ENCODE results near the gene DACT1. TPM values are rescaled to one million over a fixed set of nuclear protein-coding genes. Genes with fewer than 3 reads are reported as not detected.

The DACT1 gene
- total RNA-seq, 2 donors from 2014 or later = 0.42 to 4.2 TPM

DNA sequence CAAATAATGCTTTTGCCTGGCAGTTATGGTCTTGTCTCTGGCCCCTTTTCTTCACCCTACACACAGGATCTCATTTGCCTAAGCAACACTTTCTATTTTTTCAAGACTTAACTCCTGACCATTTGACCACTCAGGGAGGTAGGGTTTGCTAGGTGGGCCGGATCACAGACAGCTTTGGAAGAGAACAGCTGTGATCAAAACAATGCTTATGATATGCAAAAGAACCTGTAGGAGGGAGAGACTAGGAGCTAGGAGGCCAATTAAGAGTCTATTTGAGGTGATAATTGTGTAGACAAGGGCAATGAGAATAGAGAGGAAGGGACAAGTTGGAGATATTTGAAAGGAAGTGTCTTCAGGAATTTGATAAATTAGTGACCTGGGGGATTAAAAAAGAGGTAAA is 12.3 kb upstream of the DACT1 start:
- peaks cover 11% of the 10 kb centered on the region for H3K4me1 ChIP-seq (ENCODE audit: control insufficient read depth, insufficient read depth, low read length)
- no peak overlapping the region for H3K4me3 ChIP-seq (ENCODE audit: low read length)
- Mint-ChIP-seq H3K4me3 (no peak overlapping the region), H3K36me3 (ENCODE audit: low read depth) (no peaks in the 10 kb centered on the region), H3K4me1 (peaks cover 48% of the 10 kb centered on the region), H3K27ac (peak overlapping the region; percentile 5), H3K27me3 (ENCODE audit: insufficient read depth) (peaks cover 13% of the 10 kb centered on the region), H3K9me3 (no peaks in the 10 kb centered on the region)
- peak; percentile 78 for DNase-seq
- H3K36me3 ChIP-seq (ENCODE audit: control insufficient read depth, insufficient read depth, low read length) = no peaks in the 10 kb centered on the region
- no peak overlapping the region for H3K9ac ChIP-seq (ENCODE audit: extremely low read depth, low read length, poor library complexity, severe bottlenecking)
- 3 to 20% methylated on average over 1 of the region's 1 CpG for WGBS, 2 experiments (ENCODE audit: insufficient coverage in 1 of 2, insufficient read length in 1 of 2)
- H3K27me3 ChIP-seq (ENCODE audit: control insufficient read depth, insufficient read depth, low read length, poor library complexity, severe bottlenecking) = peaks cover 17% of the 10 kb centered on the region
- H3K9me3 ChIP-seq (ENCODE audit: control insufficient read depth, low read length) = no peaks in the 10 kb centered on the region
- TF ChIP-seq, protein P1, sequence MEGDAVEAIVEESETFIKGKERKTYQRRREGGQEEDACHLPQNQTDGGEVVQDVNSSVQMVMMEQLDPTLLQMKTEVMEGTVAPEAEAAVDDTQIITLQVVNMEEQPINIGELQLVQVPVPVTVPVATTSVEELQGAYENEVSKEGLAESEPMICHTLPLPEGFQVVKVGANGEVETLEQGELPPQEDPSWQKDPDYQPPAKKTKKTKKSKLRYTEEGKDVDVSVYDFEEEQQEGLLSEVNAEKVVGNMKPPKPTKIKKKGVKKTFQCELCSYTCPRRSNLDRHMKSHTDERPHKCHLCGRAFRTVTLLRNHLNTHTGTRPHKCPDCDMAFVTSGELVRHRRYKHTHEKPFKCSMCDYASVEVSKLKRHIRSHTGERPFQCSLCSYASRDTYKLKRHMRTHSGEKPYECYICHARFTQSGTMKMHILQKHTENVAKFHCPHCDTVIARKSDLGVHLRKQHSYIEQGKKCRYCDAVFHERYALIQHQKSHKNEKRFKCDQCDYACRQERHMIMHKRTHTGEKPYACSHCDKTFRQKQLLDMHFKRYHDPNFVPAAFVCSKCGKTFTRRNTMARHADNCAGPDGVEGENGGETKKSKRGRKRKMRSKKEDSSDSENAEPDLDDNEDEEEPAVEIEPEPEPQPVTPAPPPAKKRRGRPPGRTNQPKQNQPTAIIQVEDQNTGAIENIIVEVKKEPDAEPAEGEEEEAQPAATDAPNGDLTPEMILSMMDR (conservative IDR thresholded peaks at IDR 0.05) = no peak
- no peak overlapping the region for H3K27ac ChIP-seq (ENCODE audit: low read depth, low read length)

GRCh38 chr14:58626431-58626831 is 11.3 kb upstream of the DACT1 start:
- DNase-seq = no peak
- Histone ChIP-seq H3K9me3 (ENCODE audit: control insufficient read depth, low read length) (no peaks in the 10 kb centered on the region), H3K4me1 (ENCODE audit: control insufficient read depth, insufficient read depth, low read length) (peaks cover 13% of the 10 kb centered on the region), H3K4me3 (ENCODE audit: low read length) (no peak overlapping the region), H3K9ac (ENCODE audit: extremely low read depth, low read length, poor library complexity, severe bottlenecking) (no peak overlapping the region), H3K27ac (ENCODE audit: low read depth, low read length) (no peak overlapping the region), H3K27me3 (ENCODE audit: control insufficient read depth, insufficient read depth, low read length, poor library complexity, severe bottlenecking) (peaks cover 27% of the 10 kb centered on the region), H3K36me3 (ENCODE audit: control insufficient read depth, insufficient read depth, low read length) (no peaks in the 10 kb centered on the region)
- H3K36me3 Mint-ChIP-seq (ENCODE audit: low read depth) = no peaks in the 10 kb centered on the region
- H3K9me3 Mint-ChIP-seq = no peaks in the 10 kb centered on the region
- WGBS, 2 experiments (ENCODE audit: insufficient coverage in 1 of 2, insufficient read length in 1 of 2) = 35 to 39% methylated on average over 2 to 3 of the region's 3 CpGs
- H3K4me3 Mint-ChIP-seq = no peak overlapping the region
- TF ChIP-seq, protein P1 (conservative IDR thresholded peaks at IDR 0.05) = no peak
- H3K27ac Mint-ChIP-seq = no peak overlapping the region
- peaks cover 15% of the 10 kb centered on the region for H3K27me3 Mint-ChIP-seq (ENCODE audit: insufficient read depth)
- H3K4me1 Mint-ChIP-seq = peaks cover 42% of the 10 kb centered on the region

- H3K9me3 ChIP-seq (ENCODE audit: control insufficient read depth, low read length) = no peaks in the 10 kb centered on the region
- H3K9ac ChIP-seq (ENCODE audit: extremely low read depth, low read length, poor library complexity, severe bottlenecking) = no peak overlapping the region
- Mint-ChIP-seq H3K27me3 (ENCODE audit: insufficient read depth) (peaks cover 19% of the 10 kb centered on the region), H3K4me1 (peaks cover 45% of the 10 kb centered on the region), H3K9me3 (no peaks in the 10 kb centered on the region), H3K36me3 (ENCODE audit: low read depth) (no peaks in the 10 kb centered on the region), H3K4me3 (no peak overlapping the region), H3K27ac (no peak overlapping the region)
- TF ChIP-seq, protein P1 (conservative IDR thresholded peaks at IDR 0.05) = no peak
- WGBS, 2 experiments (ENCODE audit: insufficient coverage in 1 of 2, insufficient read length in 1 of 2) = 18 to 21% methylated on average over 4 to 6 of the region's 6 CpGs
- H3K27me3 ChIP-seq (ENCODE audit: control insufficient read depth, insufficient read depth, low read length, poor library complexity, severe bottlenecking) = peaks cover 28% of the 10 kb centered on the region
- H3K36me3 ChIP-seq (ENCODE audit: control insufficient read depth, insufficient read depth, low read length) = no peaks in the 10 kb centered on the region
- DNase-seq = no peak
- H3K4me3 ChIP-seq (ENCODE audit: low read length) = no peak overlapping the region
- H3K4me1 ChIP-seq (ENCODE audit: control insufficient read depth, insufficient read depth, low read length) = peaks cover 16% of the 10 kb centered on the region
- no peak overlapping the region for H3K27ac ChIP-seq (ENCODE audit: low read depth, low read length)
Observed at GRCh38 chr14:58628406-58628805, 9.4 kb upstream of the DACT1 start.

Measured in endodermal cell (in vitro differentiated cells).